ENCODE measurements around the gene PAQR5.

The PAQR5 gene

DNA sequence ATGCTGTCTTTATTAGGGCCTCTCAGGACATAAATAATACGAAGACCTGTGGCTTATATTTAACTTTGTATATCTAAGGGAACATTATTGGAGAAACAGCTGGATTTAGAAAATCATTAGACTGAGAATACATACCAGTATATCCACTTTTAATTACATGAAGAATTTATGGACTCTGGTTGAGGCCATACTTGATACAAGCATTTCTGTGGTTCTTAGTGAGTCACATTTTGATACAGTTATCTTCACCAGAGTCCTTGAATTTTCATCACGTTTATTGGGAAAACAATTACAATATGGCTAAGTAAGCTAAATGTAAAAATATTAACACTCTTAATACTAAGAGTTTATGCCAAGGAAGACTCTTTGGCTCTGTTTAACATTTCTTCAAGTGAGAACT lies 125.3 kb downstream of the PAQR5 start:
- no peak for DNase-seq (ENCODE audit: low read depth)
- TF ChIP-seq CTCF (IDR thresholded peaks at IDR 0.05; ENCODE audit: insufficient read depth, low read depth, low read length, missing control alignments) = no peak
- no peak overlapping the region for H3K4me3 ChIP-seq (ENCODE audit: low read length)

DNA sequence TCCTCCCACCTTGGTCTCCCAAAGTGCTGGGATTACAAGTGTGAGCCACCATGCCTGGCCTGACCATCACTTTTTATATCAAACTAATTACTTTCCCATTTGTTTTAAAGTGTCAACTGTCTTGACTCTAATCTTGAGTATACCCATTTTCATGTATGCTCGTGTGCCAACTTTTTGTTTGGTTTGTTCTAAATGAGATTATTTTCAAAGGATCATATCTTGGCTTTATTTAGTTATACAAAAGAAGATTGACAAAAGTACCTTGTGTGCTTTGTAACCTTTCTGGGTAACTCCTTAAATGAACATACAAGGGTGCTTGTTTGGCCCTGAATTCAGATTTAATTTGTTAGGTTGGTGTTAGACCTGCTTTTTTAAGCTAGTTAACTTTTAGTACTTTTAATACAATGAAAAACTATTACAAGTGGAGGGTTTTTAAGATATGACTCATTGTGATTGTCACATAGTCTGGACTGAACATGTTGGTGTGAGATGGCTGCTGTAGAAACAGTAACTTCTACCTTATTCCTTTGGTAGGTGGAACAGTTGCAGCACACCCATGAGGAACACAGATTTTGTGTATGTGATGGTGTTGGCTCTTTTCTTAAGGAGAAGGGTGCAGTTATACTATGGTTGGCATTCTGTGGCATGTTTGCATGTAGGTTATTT lies 126.2 kb downstream of the PAQR5 start:
- TF ChIP-seq CTCF (IDR thresholded peaks at IDR 0.05; ENCODE audit: insufficient read depth, low read depth, low read length, missing control alignments) = no peak
- DNase-seq (ENCODE audit: low read depth) = peak; percentile 34
- no peak overlapping the region for H3K4me3 ChIP-seq (ENCODE audit: low read length)

DNA sequence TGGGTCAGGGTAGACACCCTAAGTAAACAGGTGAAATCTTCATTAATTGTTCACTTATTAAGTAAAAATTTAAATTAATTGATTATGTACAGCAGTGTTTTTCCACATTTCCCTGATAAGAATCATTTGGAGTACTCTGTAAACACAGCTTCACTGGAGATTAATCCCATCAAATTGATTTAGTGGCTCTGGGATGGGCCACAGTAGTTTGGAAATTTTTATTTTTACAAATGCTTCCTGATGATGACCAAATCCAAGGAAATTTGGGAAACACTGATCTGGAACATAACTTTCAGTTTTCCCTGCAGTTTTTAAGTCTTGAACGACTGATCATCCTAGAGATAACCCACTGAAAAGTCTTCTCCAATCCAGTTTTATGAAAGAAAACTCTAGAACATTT lies 135.1 kb downstream of the PAQR5 start:
- no peak for DNase-seq (ENCODE audit: low read depth)
- no peak for TF ChIP-seq CTCF (IDR thresholded peaks at IDR 0.05; ENCODE audit: insufficient read depth, low read depth, low read length, missing control alignments)

DNA sequence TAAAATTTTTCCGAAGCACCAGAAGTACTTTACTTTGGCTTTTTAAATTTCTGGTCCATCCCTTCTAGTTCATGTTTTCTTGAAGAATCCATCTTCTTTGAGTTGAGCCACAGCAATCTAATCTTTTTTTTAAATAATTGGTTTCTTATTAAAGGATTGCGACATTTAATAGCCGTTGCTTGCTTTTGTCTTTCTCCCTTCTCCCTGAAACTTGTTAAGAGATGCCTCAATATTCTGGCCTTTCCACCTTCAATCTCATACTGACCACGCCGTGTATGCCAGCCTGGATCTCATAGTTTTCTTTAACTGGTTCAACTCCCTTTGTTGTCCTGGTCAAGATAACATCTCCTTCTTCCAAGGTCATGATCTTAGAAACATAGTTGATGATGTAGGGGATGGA lies 135.5 kb downstream of the PAQR5 start:
- H3K4me3 ChIP-seq (ENCODE audit: low read length) = no peak overlapping the region
- no peak for DNase-seq (ENCODE audit: low read depth)
- no peak for TF ChIP-seq CTCF (IDR thresholded peaks at IDR 0.05; ENCODE audit: insufficient read depth, low read depth, low read length, missing control alignments)

More for the DNA sequence above, 135.1 kb downstream of the PAQR5 start:
- no peak overlapping the region for H3K4me3 ChIP-seq (ENCODE audit: low read length)

GRCh38 chr15:69434679-69435078 lies 136.0 kb downstream of the PAQR5 start:
- TF ChIP-seq CTCF (IDR thresholded peaks at IDR 0.05; ENCODE audit: insufficient read depth, low read depth, low read length, missing control alignments) = no peak
- H3K4me3 ChIP-seq (ENCODE audit: low read length) = no peak overlapping the region
- no peak for DNase-seq (ENCODE audit: low read depth)

DNA sequence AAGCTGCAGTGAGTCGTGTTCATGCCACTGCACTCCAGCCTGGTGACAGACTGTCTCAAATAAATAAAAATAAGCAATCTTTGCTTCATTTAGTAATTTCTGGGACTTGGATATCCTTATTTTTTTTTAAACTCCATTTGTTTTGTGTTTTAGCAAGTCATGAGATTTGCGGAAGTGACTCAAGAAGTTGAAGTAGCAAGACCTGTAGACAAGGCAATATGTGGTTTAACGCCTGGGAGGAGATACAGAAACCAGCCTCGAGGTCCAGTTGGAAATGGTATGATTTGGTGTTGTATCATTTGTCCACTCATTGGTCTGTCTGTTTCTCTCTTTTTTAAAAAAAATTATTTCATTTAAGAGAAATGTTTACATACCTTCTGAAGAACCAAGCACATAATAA lies 137.3 kb downstream of the PAQR5 start:
- DNase-seq (ENCODE audit: low read depth) = no peak
- no peak overlapping the region for H3K4me3 ChIP-seq (ENCODE audit: low read length)
- TF ChIP-seq CTCF (IDR thresholded peaks at IDR 0.05; ENCODE audit: insufficient read depth, low read depth, low read length, missing control alignments) = no peak

DNA sequence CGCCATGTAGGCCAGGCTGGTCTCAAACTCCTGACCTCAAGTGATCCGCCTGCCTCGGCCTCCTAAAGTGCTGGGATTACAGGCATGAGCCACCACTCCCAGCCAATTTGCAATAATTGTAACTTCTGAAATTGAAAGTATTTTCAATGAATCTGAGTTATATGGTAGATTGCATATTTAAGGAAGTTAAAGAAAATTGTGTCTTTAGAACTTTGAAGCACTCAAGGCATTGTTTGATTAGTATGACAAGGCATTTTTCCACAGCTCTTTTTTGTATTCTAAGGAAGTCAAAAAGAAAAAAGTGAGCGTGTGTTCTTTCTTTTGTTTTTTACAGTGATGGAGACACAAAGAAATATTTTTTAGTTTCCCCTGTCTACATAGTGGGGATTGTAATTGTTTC lies 138.2 kb downstream of the PAQR5 start:
- DNase-seq (ENCODE audit: low read depth) = no peak
- TF ChIP-seq CTCF (IDR thresholded peaks at IDR 0.05; ENCODE audit: insufficient read depth, low read depth, low read length, missing control alignments) = no peak
- H3K4me3 ChIP-seq (ENCODE audit: low read length) = no peak overlapping the region

Data from epithelial cell of esophagus (primary cell).